NCI-H2029 (cell line): ENCODE results near the gene XPR1.
"Not testable (repeated sequence)": the region's sequence is repeated elsewhere in the genome, so short reads cannot be mapped to it uniquely, and the experiment has no call there.

Experiments
- DNase-seq: peaks from one replicate; lab custom pipeline; 2025; lab: John Stamatoyannopoulos, UW

The XPR1 gene

DNA sequence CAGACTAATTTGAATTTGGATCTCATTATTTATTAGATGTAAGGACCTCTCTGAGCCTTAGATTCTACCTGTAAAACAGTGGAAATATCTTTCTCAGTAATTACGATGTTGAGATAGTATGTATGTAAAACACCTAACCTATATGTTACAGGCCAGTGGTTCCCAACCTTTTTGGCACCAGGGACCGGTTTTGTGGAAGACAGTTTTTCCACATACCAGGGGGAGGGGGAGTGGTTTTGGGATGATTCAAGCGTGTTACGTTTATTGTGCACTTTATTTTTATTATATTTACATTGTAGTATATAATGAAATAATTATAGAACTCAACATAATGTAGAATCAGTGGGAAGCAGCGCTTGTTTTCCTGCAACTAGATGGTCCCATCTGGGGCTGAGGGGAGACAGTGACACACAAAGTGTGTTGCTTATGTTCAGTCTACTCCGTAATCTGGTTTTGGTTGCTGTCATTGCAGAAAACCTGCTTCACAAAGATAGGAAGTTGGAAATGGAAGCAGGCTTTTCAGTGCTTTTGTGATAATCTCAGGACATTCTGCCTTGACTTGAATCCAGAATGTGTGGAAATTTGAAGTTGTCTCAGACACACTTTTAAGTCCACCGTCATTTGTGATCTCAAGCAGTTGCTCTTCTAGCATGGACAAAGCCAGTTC, 12.8 kb downstream of the XPR1 start:
- DNase-seq: no peak

DNA sequence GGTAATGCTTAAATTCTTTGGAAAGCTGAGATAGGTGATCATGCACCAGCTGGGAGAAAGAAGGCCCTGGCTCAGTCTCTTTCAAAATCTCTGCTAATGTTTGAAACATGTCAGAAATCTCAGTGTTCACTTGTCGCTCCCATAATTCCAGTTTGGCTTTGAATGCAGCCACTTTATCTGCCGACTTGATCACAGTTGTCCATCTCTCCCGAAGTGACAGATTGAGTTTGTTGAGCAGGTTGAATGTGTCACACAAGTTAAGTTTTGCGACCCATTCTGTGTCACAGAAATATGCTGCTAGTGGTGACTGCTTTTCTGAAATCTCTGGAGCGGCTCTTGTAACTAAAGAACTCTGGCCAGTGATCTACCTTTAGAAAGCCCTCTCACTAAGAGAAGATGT, 13.4 kb downstream of the XPR1 start:
- DNase-seq: not testable (repeated sequence)

DNA sequence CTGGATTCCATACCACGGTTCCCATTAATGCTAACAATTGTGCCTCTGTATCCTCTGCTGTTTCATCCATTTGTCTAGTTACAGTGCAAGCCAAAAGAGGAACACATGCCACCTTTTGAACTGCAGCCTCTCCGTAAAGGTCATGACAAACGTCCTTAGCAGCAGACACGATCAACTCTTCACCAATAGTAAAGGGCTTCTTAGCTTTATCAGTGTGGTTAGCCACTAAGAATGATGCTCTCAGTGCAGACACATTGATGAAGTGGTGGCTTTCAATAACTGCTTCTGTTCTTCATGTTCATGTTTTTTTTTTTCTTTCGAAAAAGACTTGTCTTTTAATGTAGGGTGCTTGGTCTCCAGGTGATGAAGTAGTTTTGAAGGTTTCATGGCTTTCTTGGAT, 14.3 kb downstream of the XPR1 start:
- no peak for DNase-seq

DNA sequence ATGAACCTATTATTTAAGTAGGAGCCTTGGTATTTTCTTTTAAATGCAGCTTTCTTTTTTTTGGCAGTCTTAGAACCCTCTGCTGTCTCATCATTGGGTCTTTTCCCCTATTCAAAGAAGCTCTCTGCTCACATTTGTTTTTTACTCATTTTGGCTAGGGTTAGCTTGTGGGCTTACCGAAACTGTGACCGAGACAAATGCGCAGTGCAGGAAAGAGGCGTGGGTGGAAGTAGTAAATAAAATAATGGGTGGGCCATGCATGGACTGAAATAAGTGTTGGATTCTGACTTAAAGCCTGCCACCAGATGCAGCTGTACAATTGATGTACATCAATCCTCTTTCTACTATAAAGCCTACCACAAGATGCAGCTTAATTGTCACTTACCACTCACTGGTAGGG, 14.7 kb downstream of the XPR1 start:
- no peak for DNase-seq

DNA sequence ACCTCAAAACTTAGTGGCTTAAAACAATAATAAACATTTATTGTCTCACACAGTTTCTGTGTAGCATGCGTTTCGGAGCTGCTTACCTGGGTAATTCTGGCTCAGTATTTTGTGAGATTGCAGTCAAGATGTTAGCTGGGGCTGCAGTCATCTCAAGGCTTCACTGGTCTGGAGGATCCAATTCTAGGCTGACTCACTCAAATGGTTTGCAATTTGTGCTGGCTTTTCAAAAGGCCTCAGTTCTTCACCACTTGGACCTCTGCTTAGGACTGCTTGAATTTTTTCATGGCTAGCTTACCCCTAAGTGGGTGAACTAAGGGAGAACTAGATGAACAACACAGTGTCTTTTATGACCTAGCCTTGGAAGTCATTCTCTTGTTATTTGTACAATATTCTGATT, 21.0 kb downstream of the XPR1 start:
- no peak for DNase-seq

DNA sequence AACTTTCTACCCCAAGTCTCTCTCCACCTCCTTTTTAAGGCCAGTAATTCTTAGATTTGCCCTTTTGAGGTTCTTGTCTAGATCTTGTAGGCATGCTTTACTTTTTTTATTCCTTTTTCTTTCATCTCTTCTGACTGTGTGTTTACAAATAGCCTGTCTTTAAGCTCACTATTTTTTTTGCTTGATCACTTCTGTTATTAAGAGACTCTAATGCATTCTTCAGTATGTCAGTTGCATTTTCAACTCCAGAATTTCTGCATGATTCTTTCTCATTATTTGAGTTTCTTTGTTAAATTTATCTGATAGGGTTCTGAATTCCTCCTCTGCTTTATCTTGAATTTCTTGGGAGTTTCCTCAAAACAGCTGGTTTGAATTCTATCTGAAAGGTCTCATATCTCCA, 30.9 kb downstream of the XPR1 start:
- no peak for DNase-seq

DNA sequence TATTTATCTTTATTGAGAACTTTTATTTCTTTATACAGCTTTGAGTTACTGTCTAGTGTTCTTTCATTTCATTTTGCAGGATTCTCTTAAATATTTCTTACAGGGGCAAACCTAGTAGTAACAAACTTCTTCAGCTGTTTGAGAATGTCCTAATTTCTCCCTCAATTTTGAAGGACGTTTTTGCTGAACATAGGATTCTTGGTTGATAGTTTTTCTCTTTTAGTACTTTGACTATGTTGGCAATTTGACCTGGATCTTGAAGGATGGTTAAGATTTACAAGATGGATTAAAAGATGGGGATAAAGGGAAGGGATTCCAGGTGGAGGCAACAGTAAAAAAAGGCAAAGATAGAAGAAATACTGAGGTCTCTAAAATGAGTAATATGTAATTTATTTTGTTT, 38.9 kb downstream of the XPR1 start:
- no peak for DNase-seq

DNA sequence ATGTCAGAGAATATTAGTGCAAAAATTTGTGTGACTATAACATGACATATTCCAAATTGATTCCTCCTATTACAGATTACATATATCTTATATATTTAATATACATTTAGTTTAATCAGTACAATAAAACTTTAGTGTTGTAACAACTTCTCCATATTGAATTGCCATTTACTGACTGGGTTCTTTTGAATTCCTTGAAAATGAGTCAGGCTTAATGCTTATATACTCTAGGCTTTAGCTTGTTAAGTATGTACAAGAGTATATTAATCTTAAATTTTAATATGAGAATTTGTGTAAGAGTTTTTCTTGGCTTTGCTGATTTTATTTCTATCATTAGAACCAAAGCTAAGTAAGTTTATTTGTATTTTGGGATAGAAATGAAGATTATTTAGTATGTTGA, 40.3 kb downstream of the XPR1 start:
- no peak for DNase-seq

DNA sequence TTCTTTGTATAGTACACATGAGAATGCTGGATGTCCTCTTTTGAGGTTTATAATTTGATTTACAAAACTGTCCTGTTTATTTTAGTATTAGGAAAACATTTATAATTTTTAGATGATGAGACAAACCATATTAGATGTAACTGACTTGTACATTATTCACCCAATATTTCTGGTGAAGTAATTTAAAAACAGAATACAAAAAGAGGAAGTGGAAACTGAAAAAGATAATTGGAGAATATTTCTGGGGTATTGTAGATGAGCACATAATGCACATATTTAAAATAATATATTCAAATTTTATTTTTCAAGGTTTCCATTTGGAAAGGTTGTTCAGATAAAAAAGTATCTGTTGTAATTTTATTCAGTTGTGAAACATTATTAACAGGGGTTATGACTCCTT, 40.7 kb downstream of the XPR1 start:
- DNase-seq: no peak

DNA sequence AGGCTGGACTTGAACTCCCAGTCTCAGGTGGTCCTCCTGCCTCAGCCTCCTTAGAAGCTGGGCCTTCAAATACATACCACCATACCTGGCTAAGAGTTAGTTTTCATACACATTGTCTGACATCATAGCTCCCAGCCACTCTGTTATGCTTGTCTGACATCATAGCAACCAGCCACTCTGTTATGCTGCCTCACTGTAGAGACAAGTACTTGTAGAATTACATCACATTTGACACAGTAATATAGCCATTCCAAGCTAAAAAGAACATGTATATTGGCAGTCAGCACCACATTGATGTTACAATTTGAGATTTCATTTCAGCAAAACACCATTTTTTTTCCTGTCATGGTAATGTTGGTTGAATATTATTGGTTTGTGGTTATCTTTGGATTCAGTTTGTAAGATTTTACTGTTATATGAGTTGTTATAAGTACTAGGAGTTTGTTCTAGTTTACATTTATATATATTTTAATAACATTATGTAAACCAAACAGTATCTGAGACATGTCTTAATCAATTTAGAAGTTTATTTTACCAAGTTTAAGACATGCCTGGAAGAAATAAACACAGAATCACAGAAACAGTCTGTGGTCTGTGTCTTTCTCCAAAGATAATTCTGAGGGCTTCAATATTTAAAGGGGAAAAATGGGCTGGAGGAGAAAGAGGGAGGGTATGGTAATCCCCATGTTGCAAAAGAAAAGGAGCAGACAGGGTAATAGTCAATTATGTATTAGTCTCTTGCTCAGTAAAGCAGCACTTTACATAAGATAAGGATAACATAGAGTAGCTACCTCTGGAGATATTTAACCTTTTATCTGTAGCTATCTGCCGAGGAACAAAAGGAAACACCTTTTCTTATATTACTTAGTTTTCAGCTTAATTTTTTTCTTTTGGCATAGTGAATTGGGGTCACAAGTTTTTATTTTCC, 43.0 kb downstream of the XPR1 start:
- DNase-seq: no peak

DNA sequence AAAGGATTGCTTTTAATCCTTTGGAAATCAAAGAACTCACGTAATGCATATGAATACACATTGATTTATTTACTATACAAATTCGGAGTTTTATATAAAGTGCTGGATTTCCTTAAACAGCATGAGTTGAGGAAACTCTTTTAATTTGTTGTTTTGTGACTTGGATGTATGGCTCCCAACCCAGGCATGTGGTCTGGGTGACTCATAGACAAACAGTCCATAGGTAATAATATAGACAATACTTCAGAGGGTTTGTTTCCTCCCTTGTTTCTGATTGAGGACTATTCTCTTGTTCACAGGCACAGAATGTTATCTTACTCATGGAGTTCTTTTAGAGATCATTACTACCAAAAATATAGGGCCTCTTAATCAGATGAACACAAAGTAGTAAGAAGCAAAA, 43.8 kb downstream of the XPR1 start:
- DNase-seq: no peak

DNA sequence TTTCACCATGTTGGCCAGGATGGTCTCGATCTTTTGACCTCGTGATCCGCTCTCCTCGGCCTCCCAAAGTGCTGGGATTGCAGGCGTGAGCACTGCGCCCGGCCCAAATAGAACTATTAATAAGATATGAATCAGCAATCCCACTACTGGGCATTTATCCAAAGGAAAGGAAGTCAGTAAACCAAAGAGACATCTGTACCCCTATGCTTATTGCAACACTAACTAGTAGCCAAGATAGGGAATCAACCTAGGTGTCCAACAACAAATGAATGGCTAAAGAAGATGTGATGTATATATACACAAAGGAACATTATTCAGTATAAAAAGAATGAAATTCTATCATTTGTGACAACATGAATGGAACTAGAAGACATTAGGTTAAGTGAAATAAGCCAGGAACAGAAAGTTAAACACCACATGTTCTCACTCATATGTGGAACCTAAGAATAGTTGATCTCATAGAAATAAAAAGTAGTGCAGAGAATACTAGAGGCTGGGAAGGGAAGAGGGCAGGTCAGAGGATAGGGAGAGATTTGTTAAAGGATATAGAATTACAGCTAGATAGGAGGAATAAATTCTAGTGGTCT, 48.8 kb downstream of the XPR1 start:
- no peak for DNase-seq

DNA sequence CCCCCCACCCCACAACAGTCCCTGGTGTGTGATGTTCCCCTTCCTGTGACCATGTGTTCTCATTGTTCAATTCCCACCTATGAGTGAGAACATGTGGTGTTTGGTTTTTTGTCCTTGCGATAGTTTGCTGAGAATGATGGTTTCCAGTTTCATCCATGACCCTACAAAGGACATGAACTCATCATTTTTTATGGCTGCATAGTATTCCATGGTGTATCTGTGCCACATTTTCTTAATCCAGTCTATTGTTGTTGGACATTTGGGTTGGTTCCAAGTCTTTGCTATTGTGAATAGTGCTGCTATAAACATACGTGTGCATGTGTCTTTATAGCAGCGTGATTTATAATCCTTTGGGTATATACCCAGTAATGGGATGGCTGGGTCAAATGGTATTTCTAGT, 51.3 kb downstream of the XPR1 start:
- DNase-seq: not testable (repeated sequence)

DNA sequence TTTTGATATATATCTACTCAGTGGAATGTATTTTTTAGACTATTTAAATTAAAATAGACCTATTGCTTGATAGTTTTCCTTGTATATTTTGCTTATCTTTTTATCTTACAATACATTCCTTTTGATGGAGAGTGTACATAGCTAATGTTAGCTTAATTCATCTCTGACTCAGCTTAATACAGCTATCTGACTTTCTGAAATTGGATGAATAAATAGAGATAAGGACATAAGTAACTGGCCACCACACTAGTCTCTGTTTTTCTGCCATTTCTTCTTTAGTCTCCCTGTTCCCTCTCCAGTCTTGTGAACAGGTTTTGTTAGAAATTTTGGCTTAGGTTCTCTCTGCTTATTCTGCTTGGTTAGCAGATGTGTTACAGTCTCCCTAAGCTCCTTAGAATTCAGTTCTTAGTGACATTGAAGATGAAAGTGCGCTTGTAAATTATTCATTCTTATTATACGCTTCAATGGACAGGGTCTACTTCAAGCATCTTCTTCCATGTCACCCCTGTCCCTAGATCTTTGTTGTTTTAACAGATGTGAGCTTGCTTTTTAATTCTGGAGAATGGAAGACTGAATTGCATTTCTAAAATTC, 59.6 kb downstream of the XPR1 start:
- no peak for DNase-seq

DNA sequence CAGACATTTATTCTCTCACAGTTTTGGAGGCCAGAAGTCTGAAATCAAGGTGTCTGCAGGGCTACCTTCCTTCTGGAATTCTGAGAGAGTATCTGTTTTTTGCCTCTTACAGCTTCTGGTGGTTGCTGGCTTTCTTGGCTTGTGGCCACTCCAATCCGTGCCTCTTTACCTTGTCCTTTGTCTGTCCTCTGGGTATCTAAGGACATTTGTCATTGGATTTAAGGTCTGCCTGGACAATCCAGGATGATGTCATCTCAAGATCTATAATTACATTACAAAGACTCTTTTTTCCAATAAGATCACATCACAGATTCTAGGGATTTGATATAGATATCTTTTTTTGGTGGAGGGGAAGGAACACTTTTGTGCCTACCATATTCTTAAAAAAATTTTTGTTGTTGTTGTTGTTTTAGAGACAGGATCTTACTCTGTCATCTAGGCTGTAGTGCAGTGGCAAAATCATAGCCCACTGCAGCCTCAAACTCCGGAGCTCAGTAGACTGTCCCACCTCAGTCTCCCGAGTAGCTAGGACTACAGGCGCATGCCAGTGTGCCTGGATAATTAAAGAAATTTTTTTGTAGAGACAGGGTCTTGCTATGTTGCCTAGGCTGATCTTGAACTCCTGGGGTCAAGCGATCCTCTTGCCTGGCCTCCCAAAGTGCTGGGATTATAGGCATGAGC, 61.9 kb downstream of the XPR1 start:
- no peak for DNase-seq

DNA sequence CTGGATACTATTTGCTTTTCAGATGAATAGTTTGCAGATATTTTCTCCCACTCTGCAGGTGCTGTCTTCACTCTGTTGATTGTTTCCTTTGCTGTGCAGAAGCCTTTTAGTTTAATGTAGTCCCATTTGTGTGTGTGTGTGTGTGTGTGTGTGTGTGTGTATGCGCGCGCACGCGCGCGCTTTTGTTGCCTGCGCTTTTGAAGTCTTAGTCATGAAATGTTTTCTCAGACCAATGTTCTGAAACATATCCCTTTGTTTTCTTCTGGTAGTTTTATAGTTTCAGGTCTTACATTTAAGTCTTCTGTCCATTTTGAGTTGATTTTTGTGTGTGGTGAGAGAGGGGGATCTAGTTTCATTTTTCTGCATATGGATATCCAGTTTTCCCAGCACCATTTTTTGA, 63.5 kb downstream of the XPR1 start:
- no peak for DNase-seq

DNA sequence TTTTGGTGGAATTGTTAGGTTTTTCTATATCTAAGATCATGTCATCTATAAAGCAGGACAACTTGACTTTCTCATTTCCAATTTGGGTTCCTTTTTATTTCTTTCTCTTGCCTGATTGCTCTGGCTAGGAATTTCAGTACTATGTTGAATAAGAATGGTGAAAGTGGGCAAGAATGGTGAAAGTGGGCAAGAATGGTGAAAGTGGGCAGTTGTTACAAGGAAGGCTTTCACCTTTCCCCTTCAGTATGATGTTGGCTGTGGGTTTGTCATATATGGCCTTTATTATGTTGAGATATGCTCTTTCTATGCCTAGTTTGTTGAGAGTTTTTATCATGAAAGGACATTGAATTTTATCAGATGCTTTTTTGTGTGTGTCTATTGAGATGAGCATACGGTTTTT, 64.5 kb downstream of the XPR1 start:
- no peak for DNase-seq

DNA sequence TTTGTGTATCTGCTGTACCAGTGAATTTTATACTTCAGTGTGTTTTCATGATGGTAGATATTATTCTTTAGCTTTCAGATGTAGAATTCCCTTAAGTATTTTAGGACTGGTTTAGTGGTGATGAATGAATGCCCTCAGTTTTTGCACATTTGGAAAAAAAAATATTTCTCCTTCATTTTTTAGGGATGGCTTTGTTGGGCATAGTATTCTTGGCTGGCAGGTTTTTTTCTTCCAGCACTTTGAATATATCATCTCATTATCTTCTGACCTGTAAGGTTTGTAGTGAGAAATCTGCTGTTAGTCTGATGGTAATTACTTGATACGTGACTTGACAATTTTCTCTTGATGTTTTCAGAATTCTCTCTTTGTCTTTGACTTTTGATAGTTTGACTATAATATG, 66.8 kb downstream of the XPR1 start:
- no peak for DNase-seq

DNA sequence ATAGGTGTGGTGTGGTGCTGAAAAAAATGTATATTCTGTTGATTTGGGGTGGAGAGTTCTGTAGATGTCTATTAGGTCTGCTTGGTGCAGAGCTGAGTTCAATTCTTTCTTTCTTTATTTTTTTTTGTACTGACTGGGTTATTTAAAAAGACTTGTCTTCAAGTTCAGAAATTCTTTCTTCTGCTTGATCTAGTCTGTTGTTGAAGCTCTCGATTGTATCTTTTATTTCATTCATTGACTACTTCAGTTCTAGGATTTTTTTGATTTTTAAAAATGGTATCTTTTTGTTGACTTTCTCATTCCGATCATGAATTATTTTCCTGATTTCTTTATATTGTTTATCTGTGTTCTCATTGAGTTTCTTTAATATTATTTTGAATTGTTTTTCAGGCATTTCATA, 70.6 kb downstream of the XPR1 start:
- DNase-seq: not testable (repeated sequence)

DNA sequence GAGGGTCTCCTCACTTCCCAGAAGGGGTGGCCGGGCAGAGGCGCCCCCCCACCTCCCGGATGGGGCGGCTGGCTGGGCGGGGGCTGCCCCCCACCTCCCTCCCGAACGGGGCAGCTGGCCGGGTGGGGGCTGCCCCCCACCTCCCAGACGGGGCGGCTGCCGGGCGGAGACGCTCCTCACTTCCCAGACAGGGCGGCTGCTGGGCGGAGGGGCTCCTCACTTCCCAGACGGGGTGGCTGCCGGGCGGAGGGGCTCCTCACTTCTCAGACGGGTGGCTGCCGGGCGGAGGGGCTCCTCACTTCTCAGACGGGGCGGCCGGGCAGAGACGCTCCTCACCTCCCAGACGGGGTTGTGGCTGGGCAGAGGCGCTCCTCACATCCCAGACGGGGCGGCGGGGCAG, 78.9 kb downstream of the XPR1 start:
- not testable (repeated sequence) for DNase-seq

DNA sequence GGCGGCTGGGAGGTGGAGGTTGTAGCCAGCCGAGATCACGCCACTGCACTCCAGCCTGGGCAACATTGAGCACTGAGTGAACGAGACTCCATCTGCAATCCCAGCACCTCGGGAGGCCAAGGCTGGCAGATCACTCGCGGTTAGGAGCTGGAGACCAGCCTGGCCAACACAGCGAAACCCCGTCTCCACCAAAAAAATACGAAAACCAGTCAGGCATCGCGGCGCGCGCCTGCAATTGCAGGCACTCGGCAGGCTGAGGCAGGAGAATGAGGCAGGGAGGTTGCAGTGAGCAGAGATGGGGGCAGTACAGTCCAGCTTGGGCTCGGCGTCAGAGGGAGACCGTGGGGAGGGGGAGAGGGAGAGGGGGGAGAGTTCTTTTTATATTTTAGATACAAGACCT, 79.4 kb downstream of the XPR1 start:
- DNase-seq: not testable (repeated sequence)

DNA sequence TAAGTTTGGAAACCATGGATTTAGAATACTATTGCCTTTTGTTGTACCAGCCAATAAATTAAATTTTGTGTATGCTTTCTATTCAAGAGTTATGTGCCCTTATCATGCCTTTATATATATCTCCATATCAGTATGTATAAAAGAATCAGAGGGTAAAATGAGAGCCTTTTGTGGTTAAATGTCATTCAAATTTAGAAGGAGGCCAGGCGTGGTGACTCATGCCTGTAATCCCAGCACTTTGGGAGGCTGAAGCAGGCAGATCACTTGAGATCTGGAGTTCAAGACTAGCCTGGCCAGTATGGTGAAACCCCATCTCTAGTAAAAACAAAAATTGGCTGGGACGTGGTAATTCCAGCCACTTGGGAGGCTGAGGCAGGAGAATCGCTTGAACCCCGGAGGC, 88.9 kb downstream of the XPR1 start:
- no peak for DNase-seq
